HepG2 (cell line): ENCODE measurements around the gene EDNRA.

Source experiments
- CBX1 ChIP-seq: IDR thresholded peaks from one replicate; pipeline ENCODE4 v1.6.1; 2016; ENCODE audit warnings: antibody characterized with exemption, low read depth
- E2F5 ChIP-seq: sonication (generic); formaldehyde crosslinking; conservative IDR thresholded peaks from 2 replicates; pipeline ENCODE4 v1.4.0; 2020; ENCODE audit warnings: missing genetic modification reagents
- POLR2AphosphoS5 ChIP-seq: IDR thresholded peaks from 2 replicates; pipeline ENCODE4 v1.6.1; 2012; ENCODE audit warnings: low read depth, low read length
- ZNF589 ChIP-seq: sonication (generic); formaldehyde crosslinking; conservative IDR thresholded peaks from 2 replicates; pipeline ENCODE4 v1.8.0; 2022; ENCODE audit warnings: mild to moderate bottlenecking, moderate library complexity, missing genetic modification reagents
- ZNF609 ChIP-seq: sonication (generic); formaldehyde crosslinking; IDR thresholded peaks from 2 replicates; pipeline ENCODE4 v1.4.0; 2020; ENCODE audit warnings: mild to moderate bottlenecking, missing genetic modification reagents, borderline replicate concordance

GRCh38 chr4:147491086-147491485, 10.2 kb downstream of the EDNRA start:
- TF ChIP-seq E2F5 (CRISPR knock-in tag), result no peak
- TF ChIP-seq ZNF589 (CRISPR knock-in tag), result no peak
- TF ChIP-seq POLR2AphosphoS5, result no peak
- no peak for TF ChIP-seq ZNF609
- no peak for TF ChIP-seq CBX1
